GM18951 (cell line): ENCODE measurements around the gene IGF2R.

Experiments used
- POLR2A ChIP-seq: IDR thresholded peaks from 4 replicates; pipeline ENCODE4 v1.6.1; 2011; ENCODE audit warnings: mild to moderate bottlenecking; ENCODE audit not compliant: insufficient read length, insufficient read depth; ENCODE audit errors: extremely low read depth
- in situ Hi-C: fragments of 300-500 bp; cut with MboI; formaldehyde crosslinking; loops from one replicate; pipeline ENCODE4 v1.12.0; 2022; ENCODE audit warnings: low sequenced_read_pairs, mixed read lengths, inconsistent platforms; ENCODE audit not compliant: unreplicated experiment

The IGF2R gene

GRCh38 chr6:160014869-160015182, 45.9 kb downstream of the IGF2R start:
- TF ChIP-seq POLR2A, result no peak
- in situ Hi-C loops, result no loop called here

- TF ChIP-seq POLR2A, result no peak
- in situ Hi-C loops, result no loop called here
These were observed 47.1 kb downstream of the IGF2R start for GRCh38 chr6:160015778-160016684.

GRCh38 chr6:160022101-160022500, 53.2 kb downstream of the IGF2R start:
- in situ Hi-C loops, result no loop called here

GRCh38 chr6:160022793-160023192, 53.9 kb downstream of the IGF2R start:
- TF ChIP-seq POLR2A, result no peak

More at GRCh38 chr6:160022101-160022500, 53.2 kb downstream of the IGF2R start:
- TF ChIP-seq POLR2A, result no peak

GRCh38 chr6:160024152-160024551, 55.3 kb downstream of the IGF2R start:
- in situ Hi-C loops, result no loop called here

More at GRCh38 chr6:160022793-160023192, 53.9 kb downstream of the IGF2R start:
- in situ Hi-C loops, result no loop called here

GRCh38 chr6:160027076-160027475, 58.2 kb downstream of the IGF2R start:
- in situ Hi-C loops, result no loop called here
- no peak for TF ChIP-seq POLR2A

More at GRCh38 chr6:160024152-160024551, 55.3 kb downstream of the IGF2R start:
- no peak for TF ChIP-seq POLR2A

GRCh38 chr6:160027931-160028330, 59.0 kb downstream of the IGF2R start:
- in situ Hi-C loops, result no loop called here
- no peak for TF ChIP-seq POLR2A

GRCh38 chr6:160028487-160029275, 59.8 kb downstream of the IGF2R start:
- TF ChIP-seq POLR2A, result no peak
- in situ Hi-C loops, result no loop called here

- no peak for TF ChIP-seq POLR2A
- in situ Hi-C loops, result no loop called here
These were observed 60.6 kb downstream of the IGF2R start for GRCh38 chr6:160029525-160029924.

- TF ChIP-seq POLR2A, result no peak
- in situ Hi-C loops, result no loop called here
These were observed 61.2 kb downstream of the IGF2R start for GRCh38 chr6:160030103-160030502.

GRCh38 chr6:160031442-160031841, 62.6 kb downstream of the IGF2R start:
- in situ Hi-C loops, result no loop called here
- no peak for TF ChIP-seq POLR2A

GRCh38 chr6:160031871-160032270, 63.0 kb downstream of the IGF2R start:
- no peak for TF ChIP-seq POLR2A
- in situ Hi-C loops, result no loop called here

- in situ Hi-C loops, result no loop called here
- TF ChIP-seq POLR2A, result no peak
These were observed 63.7 kb downstream of the IGF2R start for GRCh38 chr6:160032538-160032937.
